Measurements from ENCODE around the gene FHAD1.

- TF ChIP-seq ZNF121 (CRISPR knock-in tag; conservative IDR thresholded peaks at IDR 0.05) (no peak), CREB1 (IDR thresholded peaks at IDR 0.05) (no peak), CREB1 (CRISPR knock-in tag; IDR thresholded peaks at IDR 0.05) (no peak), EZH2 (IDR thresholded peaks at IDR 0.05; ENCODE audit: borderline replicate concordance, low read depth, low read length) (no peak), CHD1 (IDR thresholded peaks at IDR 0.05; ENCODE audit: low read length) (no peak), ZNF239 (CRISPR knock-in tag; IDR thresholded peaks at IDR 0.05) (no peak), STAT5B (CRISPR knock-in tag; IDR thresholded peaks at IDR 0.05) (no peak), TAF1 (IDR thresholded peaks at IDR 0.05; ENCODE audit: control insufficient read depth, extremely low read depth, insufficient read depth, low read length, severe bottlenecking) (no peak), CTCFL (IDR thresholded peaks at IDR 0.05; ENCODE audit: borderline replicate concordance, insufficient read depth, low read depth, low read length, poor library complexity, severe bottlenecking) (no peak), KDM4B (IDR thresholded peaks at IDR 0.05; ENCODE audit: borderline replicate concordance in 2 of 2, low read depth in 1 of 2) (no peak), MEIS2 (IDR thresholded peaks at IDR 0.05; ENCODE audit: partially characterized antibody) (no peak), CHD2 (IDR thresholded peaks at IDR 0.05; ENCODE audit: low read depth, low read length) (no peak), ZNF407 (IDR thresholded peaks at IDR 0.05; ENCODE audit: low read depth) (no peak), CHAMP1 (IDR thresholded peaks at IDR 0.05) (no peak), E2F1 (CRISPR knock-in tag; IDR thresholded peaks at IDR 0.05) (no peak)
Observed at GRCh38 chr1:15259622-15260007, 12.6 kb downstream of the FHAD1 start.

Data from K562 (cell line).